Posterior cingulate gyrus (tissue), 11 donors: ENCODE data around the gene MPPED1.

Experiments used
- DNase-seq, 10 donors: peaks; one replicate each; pipeline versions ENCODE4 v3.0.0 to v3.0.0-alpha.2; 2020 to 2021; ENCODE audit warnings: mixed read lengths in 3 of 10
- intact Hi-C: fragments of 100-400 bp; cut with DNase I; formaldehyde crosslinking; loops from one replicate; pipeline ENCODE4 v1.15.1; 2023

MPPED1 gene

GRCh38 chr22:43440104-43440387 lies 28.2 kb downstream of the MPPED1 start:
- DNase-seq, result peak in 1 of 10 donors; percentile 34

GRCh38 chr22:43440556-43440955 lies 28.7 kb downstream of the MPPED1 start:
- intact Hi-C loops, result no loop called here

More at GRCh38 chr22:43440104-43440387, 28.2 kb downstream of the MPPED1 start:
- intact Hi-C loops, result no loop called here

GRCh38 chr22:43441216-43441615 lies 29.4 kb downstream of the MPPED1 start:
- intact Hi-C loops, result no loop called here

More at GRCh38 chr22:43440556-43440955, 28.7 kb downstream of the MPPED1 start:
- no peak for DNase-seq

GRCh38 chr22:43441751-43442150 lies 29.9 kb downstream of the MPPED1 start:
- DNase-seq, result no peak
- intact Hi-C loops, result no loop called here

More at GRCh38 chr22:43441216-43441615, 29.4 kb downstream of the MPPED1 start:
- peak in 1 of 10 donors; percentile 71 for DNase-seq

DNA sequence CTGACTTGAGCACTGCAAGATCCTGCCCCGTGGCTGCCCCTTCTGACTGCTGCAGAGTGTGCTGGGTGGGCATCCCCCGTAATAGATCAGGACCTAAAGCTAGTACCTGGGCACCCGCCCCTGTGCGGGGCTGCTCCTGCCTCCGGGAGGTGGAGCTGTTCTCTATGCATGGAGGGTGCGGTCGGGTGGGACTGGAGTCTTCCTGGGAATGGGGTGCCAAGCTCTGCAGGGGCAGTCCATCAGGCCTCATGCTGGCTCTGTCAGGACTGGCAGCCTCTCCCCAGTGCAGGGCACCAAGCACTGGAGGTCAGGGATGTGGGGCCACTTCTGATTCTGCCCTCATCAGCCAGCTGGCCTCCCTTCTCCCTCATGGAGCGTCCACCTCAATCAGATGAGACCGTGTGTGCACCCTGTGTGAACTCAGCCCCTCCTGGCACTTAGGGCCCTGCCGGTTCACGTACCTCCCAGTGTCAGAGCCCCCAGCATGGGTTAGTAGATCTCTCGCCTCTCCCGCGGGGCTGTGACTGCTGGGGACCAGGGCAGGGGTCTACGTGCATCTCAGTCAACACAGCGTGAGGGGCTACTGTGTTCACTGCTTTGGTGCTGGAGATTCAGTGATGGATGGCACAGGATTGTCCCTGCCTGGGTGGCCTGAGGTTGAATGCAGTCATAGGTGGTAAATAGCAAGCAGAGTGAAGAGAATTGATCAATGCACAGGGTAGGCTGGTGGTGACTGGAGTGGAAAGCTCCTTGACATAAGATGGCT lies 30.8 kb downstream of the MPPED1 start:
- peak in 3 of 10 donors; percentile 6 to 88 (median 83) for DNase-seq
- intact Hi-C loops, result no loop called here

- peak in 1 of 10 donors; percentile 58 for DNase-seq
- intact Hi-C loops, result no loop called here
Measured at GRCh38 chr22:43443152-43443471, 31.3 kb downstream of the MPPED1 start.

GRCh38 chr22:43446037-43446803 lies 34.4 kb downstream of the MPPED1 start:
- DNase-seq, result peak in 1 of 10 donors; percentile 61
- intact Hi-C loops, result no loop called here

DNA sequence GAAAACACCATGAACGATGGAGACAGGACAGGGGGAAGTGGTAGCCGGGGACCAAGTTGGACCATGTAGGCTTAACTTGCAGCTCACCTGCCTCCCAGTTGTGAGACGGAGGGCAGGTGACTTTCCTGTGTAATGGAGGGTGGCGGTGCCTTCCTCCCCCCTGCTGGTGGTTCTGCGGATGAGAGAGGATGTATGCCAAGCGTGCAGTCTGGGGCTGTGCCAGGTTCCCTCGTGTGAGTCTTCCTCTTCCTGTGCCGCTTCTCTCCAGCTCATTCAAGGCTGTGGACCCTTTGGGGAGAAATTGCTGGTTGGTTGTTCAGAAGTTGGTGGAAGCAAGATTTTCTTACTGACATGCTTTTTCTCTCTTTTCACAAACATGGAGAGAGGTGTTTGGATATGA lies 35.1 kb downstream of the MPPED1 start:
- intact Hi-C loops, result no loop called here
- DNase-seq, result peak in 1 of 10 donors; percentile 83

DNA sequence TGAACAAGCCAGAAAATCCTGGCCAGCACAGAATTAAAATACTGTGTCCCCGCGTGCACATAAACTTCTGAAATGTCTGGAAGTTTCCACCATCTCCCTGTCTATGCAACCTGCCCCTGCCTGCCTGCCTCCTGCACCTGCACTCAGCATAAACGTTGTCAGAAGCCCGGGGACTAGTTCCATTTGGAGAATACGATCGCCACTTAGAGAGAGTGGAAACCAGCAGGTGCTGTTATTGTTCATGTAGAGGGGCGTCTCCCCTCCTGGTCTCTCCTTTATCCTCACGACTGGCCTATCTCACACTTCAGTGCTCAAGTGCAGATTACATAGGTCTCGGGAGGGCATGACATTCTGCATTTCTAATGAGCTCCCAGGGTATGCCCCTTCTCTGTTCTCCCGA lies 35.6 kb downstream of the MPPED1 start:
- intact Hi-C loops, result no loop called here
- peak in 1 of 10 donors; percentile 72 for DNase-seq

- DNase-seq, result peak in 2 of 10 donors; percentile 41 to 49
- intact Hi-C loops, result no loop called here
Measured at GRCh38 chr22:43448048-43448447, 36.2 kb downstream of the MPPED1 start.

- intact Hi-C loops, result no loop called here
- DNase-seq, result peak in 1 of 10 donors; percentile 51
Measured at GRCh38 chr22:43449205-43449830, 37.5 kb downstream of the MPPED1 start.

DNA sequence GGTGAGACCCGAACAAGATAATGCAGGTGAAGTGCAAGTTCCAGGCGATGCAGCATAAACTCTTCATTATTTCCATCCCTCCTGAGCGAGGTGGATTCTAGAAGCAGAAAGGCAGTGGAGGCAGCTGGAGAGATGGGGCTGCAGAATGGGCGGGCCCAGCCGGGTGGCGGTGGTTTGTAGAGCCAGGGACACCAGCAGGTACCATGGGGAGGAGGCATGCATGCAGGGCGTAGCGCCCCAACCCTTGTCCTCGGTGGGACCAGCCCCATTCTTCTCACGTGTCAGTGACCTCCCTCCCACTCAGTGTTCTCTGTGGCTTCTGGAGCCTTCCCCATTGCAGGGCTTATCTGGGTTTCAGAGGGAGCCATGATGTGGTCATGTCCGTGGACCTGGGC lies 38.0 kb downstream of the MPPED1 start:
- DNase-seq, result peak in 2 of 10 donors; percentile 55 to 82
- intact Hi-C loops, result no loop called here

- intact Hi-C loops, result no loop called here
- DNase-seq, result peak in 2 of 10 donors; percentile 83
Measured at GRCh38 chr22:43451371-43452050, 39.7 kb downstream of the MPPED1 start.

GRCh38 chr22:43455846-43456245 lies 44.0 kb downstream of the MPPED1 start:
- DNase-seq, result no peak
- intact Hi-C loops, result no loop called here

DNA sequence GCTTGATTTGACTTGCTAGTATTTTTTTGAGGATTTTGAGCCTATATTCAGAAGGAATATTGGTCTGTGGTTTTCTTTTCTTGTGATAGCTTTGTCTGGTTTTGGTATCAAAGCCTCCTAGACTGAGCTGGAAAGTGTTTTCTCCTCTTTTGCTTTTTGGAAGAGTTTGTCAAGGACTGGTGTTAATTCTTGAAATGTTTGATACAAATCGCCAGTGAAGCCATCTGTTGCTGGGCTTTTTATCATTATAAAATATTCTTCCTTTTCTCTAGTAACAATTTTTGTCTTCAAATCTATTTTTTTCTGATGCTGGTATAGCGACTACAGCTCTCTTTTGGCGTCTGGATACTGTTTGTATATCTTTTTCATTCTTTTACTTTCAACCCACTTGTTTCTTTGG lies 45.2 kb downstream of the MPPED1 start:
- no peak for DNase-seq
- intact Hi-C loops, result no loop called here

- intact Hi-C loops, result no loop called here
- DNase-seq, result no peak
Measured at GRCh38 chr22:43462701-43463100, 50.9 kb downstream of the MPPED1 start.

- no peak for DNase-seq
- intact Hi-C loops, result no loop called here
Measured at GRCh38 chr22:43464809-43465208, 53.0 kb downstream of the MPPED1 start.

DNA sequence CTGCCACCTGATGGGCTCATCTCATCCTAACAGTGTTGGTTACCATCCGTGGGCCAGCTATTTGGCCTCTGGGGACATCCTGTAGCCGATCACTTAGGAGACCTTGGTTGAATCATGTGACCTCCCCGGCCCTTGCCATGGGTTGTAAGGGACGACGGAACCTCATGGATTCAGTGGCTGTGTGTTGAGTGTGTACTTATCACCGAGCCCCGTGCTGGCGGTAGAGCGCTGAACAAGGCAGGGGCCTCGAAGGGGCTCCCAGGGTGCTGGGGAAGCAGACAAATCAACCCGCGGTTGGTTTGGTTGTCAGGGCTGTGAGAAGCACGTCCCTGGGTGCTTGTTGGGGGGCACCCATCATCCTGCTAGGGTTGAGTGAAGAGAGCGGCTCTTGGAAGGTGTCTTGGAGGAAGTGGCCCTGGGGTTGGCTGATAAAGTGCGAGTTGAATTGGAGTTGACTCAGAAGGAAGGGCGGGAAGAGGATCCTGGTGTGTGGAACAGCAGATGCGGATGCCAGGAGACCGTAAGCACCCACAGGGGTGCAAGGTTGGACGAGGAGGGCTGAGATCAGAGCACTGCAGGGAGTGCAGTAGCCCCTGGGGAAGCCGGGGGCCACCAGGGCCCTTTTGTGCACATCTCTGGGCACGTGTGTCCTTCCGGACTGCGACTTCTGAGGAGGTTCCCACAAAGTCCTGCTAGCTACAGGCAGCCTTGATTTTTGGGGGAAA lies 53.6 kb downstream of the MPPED1 start:
- peak in 1 of 10 donors; percentile 74 for DNase-seq
- intact Hi-C loops, result no loop called here

DNA sequence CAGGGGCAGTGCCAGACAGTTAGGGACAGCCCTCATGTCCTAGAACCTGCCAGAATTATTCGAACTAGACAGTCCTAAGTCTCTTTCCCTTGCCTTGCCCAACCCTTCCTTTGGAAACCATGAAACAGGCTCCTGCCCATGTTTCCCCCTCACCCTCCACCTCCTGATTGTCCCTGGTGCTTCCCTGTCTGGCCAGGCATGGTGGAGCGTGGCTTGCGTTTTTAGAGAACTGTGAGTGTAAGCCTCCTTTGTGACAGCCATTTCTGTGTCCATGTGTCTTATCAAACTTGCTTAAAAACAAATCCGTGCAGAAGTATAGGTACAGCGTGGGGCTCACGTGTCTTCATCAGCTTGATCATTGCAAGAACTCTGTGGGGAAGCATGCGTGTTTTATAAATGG lies 54.9 kb downstream of the MPPED1 start:
- peak in 1 of 10 donors; percentile 28 for DNase-seq
- intact Hi-C loops, result no loop called here
